GM12878 (cell line): Measurements from ENCODE around the gene CABP7. TPM values are rescaled to one million over a fixed set of nuclear protein-coding genes. Genes with fewer than 3 reads are reported as not detected.

Experiments used
- ATAC-seq: fragments of 200-7000 bp; cut with Tn5 transposase; 3 replicates; pipeline ENCODE4 v1.9.1; 2020; ENCODE audit warnings: mild to moderate bottlenecking, moderate library complexity
- BruUV-seq: library from RNA; stranded (reverse); fragments of 400-500 nt; replicated peaks from 2 replicates; lab custom pipeline; 2021; lab: Mats Ljungman, UMichigan
- CTCF ChIA-PET: fragments of 300-600 bp; sonication (Branson Sonifier 250); formaldehyde crosslinking; extraction: SDS; loops from one replicate; lab custom pipeline; 2021; ENCODE audit warnings: inconsistent platforms; lab: Yijun Ruan, JAX
- POLR2A ChIA-PET: fragments of 350-600 bp; formaldehyde crosslinking; extraction: SDS; loops from one replicate; lab custom pipeline; 2021; ENCODE audit warnings: inconsistent platforms; lab: Charles Lee
- RAD21 ChIA-PET: fragments of 300-600 bp; sonication (Branson Sonifier 250); formaldehyde crosslinking; loops from one replicate; lab custom pipeline; 2023; ENCODE audit warnings: antibody characterized with exemption; ENCODE audit not compliant: unreplicated experiment; lab: Charles Lee
- SMC1A ChIA-PET: fragments of 300-600 bp; sonication (Branson Sonifier 250); formaldehyde crosslinking; loops from one replicate; lab custom pipeline; 2023; ENCODE audit not compliant: unreplicated experiment, uncharacterized antibody; lab: Charles Lee
- DNase-seq: peaks from one replicate; pipeline ENCODE4 v3.0.0-alpha.2; 2011; ENCODE audit warnings: low read depth, low spot score
- FAIRE-seq: peaks from 3 replicates; lab custom pipeline; 2011; peaks lifted over from hg19 to GRCh38; lab: Jason Lieb, UNC
- H2AFZ ChIP-seq: 2 replicates; pipeline ENCODE4 v1.6.0; 2011; ENCODE audit warnings: low read depth, low read length, control low read depth; ENCODE audit not compliant: control insufficient read depth
- H3K27ac ChIP-seq: 2 replicates; pipeline ENCODE4 v1.5.1; 2011; ENCODE audit warnings: control low read depth; ENCODE audit not compliant: control insufficient read depth, insufficient read depth
- H3K27me3 ChIP-seq, 2 experiments: replicated peaks in 1 of 2; 2 replicates each; pipeline versions ENCODE4 v1.6.0 to v1.6.1; 2011; ENCODE audit warnings: low read length in 1 of 2; ENCODE audit not compliant: control insufficient read depth in 2 of 2, insufficient read depth in 2 of 2
- H3K36me3 ChIP-seq, 2 experiments: 2 replicates each; pipeline ENCODE4 v1.5.1; 2011; ENCODE audit warnings: low read length in 1 of 2; ENCODE audit not compliant: control insufficient read depth in 2 of 2, insufficient read depth in 2 of 2
- H3K4me1 ChIP-seq: 2 replicates; pipeline ENCODE4 v1.6.1; 2011; ENCODE audit warnings: mild to moderate bottlenecking, low read length, moderate library complexity, mixed read lengths; ENCODE audit not compliant: control insufficient read depth, insufficient read depth
- H3K4me2 ChIP-seq: 2 replicates; pipeline ENCODE4 v1.6.0; 2011; ENCODE audit warnings: control low read depth; ENCODE audit not compliant: control insufficient read depth, insufficient read depth
- H3K4me3 ChIP-seq: fragments of 200-600 bp; sonication (generic); 2 replicates; pipeline ENCODE4 v1.5.1; 2016
- H3K79me2 ChIP-seq: 2 replicates; pipeline ENCODE4 v1.6.0; 2011; ENCODE audit warnings: low read length; ENCODE audit not compliant: control insufficient read depth, insufficient read depth
- H3K9ac ChIP-seq: 2 replicates; pipeline ENCODE4 v1.8.0; 2011; ENCODE audit warnings: low read length, control low read depth, mixed read lengths; ENCODE audit not compliant: control insufficient read depth, insufficient read depth
- H3K9me3 ChIP-seq: replicated peaks from 3 replicates; pipeline ENCODE4 v1.5.1; 2011; ENCODE audit warnings: mild to moderate bottlenecking, low read length; ENCODE audit not compliant: control insufficient read depth, insufficient read depth
- H4K20me1 ChIP-seq: 2 replicates; pipeline ENCODE4 v1.6.0; 2011; ENCODE audit not compliant: control insufficient read depth, insufficient read depth
- CTCF ChIP-seq, 3 experiments: IDR thresholded peaks in 2 of 3; conservative IDR thresholded peaks in 1 of 3; 2 replicates each; pipeline ENCODE4 v1.5.1; 2011; ENCODE audit warnings: low read depth in 3 of 3, low read length in 3 of 3, mild to moderate bottlenecking in 3 of 3, control low read depth in 2 of 3, moderate library complexity in 2 of 3, inconsistent platforms in 1 of 3, mixed read lengths in 1 of 3; ENCODE audit not compliant: control insufficient read depth in 2 of 3, insufficient read depth in 1 of 3; ENCODE audit errors: extremely low read depth in 1 of 3
- EED ChIP-seq: sonication (generic); IDR thresholded peaks from 2 replicates; pipeline ENCODE4 v1.6.1; 2016; ENCODE audit warnings: antibody characterized with exemption, low read depth
- ETV6 ChIP-seq, 2 experiments: fragments of 450-650 bp in 1 of 2; IDR thresholded peaks in 1 of 2; conservative IDR thresholded peaks in 1 of 2; 2 replicates each; pipeline ENCODE4 v1.6.1; 2014; ENCODE audit warnings: antibody characterized with exemption in 1 of 2, borderline replicate concordance in 1 of 2, low read depth in 1 of 2, mild to moderate bottlenecking in 1 of 2, moderate library complexity in 1 of 2
- GATAD2B ChIP-seq: fragments of 450-650 bp; conservative IDR thresholded peaks from 2 replicates; pipeline ENCODE4 v1.6.1; 2017; ENCODE audit warnings: low read depth, mild to moderate bottlenecking, moderate library complexity
- KDM1A ChIP-seq: fragments of 200-600 bp; sonication (generic); IDR thresholded peaks from 2 replicates; pipeline ENCODE4 v1.6.1; 2016; ENCODE audit warnings: borderline replicate concordance
- PAX5 ChIP-seq: IDR thresholded peaks from 2 replicates; pipeline ENCODE4 v1.6.1; 2011; ENCODE audit warnings: low read depth, low read length, borderline replicate concordance
- POLR2AphosphoS5 ChIP-seq: IDR thresholded peaks from 2 replicates; pipeline ENCODE4 v1.6.1; 2011; ENCODE audit warnings: mild to moderate bottlenecking, low read length, inconsistent platforms
- RAD21 ChIP-seq: IDR thresholded peaks from 2 replicates; pipeline ENCODE4 v1.6.1; 2011; ENCODE audit warnings: mild to moderate bottlenecking, low read depth, low read length, moderate library complexity; ENCODE audit not compliant: insufficient read depth
- RBBP5 ChIP-seq: fragments of 200-600 bp; sonication (generic); conservative IDR thresholded peaks from 2 replicates; pipeline ENCODE4 v1.6.1; 2016
- REST ChIP-seq: IDR thresholded peaks from 2 replicates; pipeline ENCODE4 v1.6.1; 2012; ENCODE audit warnings: mild to moderate bottlenecking, low read depth, low read length
- SIX5 ChIP-seq: IDR thresholded peaks from 2 replicates; pipeline ENCODE4 v1.6.1; 2011; ENCODE audit warnings: mild to moderate bottlenecking, low read depth, low read length, moderate library complexity; ENCODE audit not compliant: severe bottlenecking
- SMC3 ChIP-seq: IDR thresholded peaks from 2 replicates; pipeline ENCODE4 v1.6.1; 2011; ENCODE audit warnings: low read length, improper control_type of control experiment, borderline replicate concordance
- STAT3 ChIP-seq: IDR thresholded peaks from 2 replicates; pipeline ENCODE4 v1.6.1; 2011; ENCODE audit warnings: low read depth, low read length, improper control_type of control experiment
- ZNF592 ChIP-seq: fragments of 450-650 bp; IDR thresholded peaks from 2 replicates; pipeline ENCODE4 v1.6.1; 2017; ENCODE audit warnings: mild to moderate bottlenecking, moderate library complexity
- WGBS: methylation state at CpG from one replicate; pipeline ENCODE4 v1.1.6; 2016; ENCODE audit warnings: low lambda C conversion rate; ENCODE audit not compliant: insufficient replicate concordance, insufficient coverage; ENCODE audit errors: missing lambda C conversion rate; 5-methylcytosine and 5-hydroxymethylcytosine counted together
- in situ Hi-C: fragments of 300-500 bp; cut with MboI; formaldehyde crosslinking; loops from 9 replicates; pipeline ENCODE4 v1.14.3; 2018; ENCODE audit warnings: mixed read lengths
- intact Hi-C: fragments of 100-400 bp; cut with micrococcal nuclease; formaldehyde crosslinking; loops from one replicate; pipeline ENCODE4 v1.14.2; 2022; ENCODE audit not compliant: unreplicated experiment
- polyA plus RNA-seq, 11 experiments: library from polyadenylated mRNA; depleted of rRNA in 4 of 11; unstranded in 6 of 11; stranded (reverse) in 5 of 11; fragments of >200 nt; fragmentation: Nextera tagmentation in 4 of 11; fragmentation: Illumina TruSeq in 1 of 11; extraction: Ambion mirVana in 4 of 11; extraction: Trizol in 1 of 11; gene quantifications; 1 replicate in 1 of 11; 2 replicates in 10 of 11; pipeline versions ENCODE4 v1.2.1 to v1.2.3, GENCODE V29; 2011 to 2016; ENCODE audit warnings: inconsistent platforms in 2 of 11, missing spikeins in 2 of 11, low read depth in 1 of 11
- total RNA-seq, 4 experiments: library from RNA; depleted of rRNA in 3 of 4; stranded (reverse); fragments of >200 nt in 3 of 4; fragmentation: Illumina TruSeq in 1 of 4; extraction: Trizol in 1 of 4; gene quantifications; 2 replicates each; pipeline versions ENCODE4 v1.2.1 to v1.2.3, GENCODE V29; 2013 to 2021

Gene CABP7
- total and polyA plus RNA-seq, 10 of the 15 experiments (the other 5 are each of a cell fraction or from before 2014, with no cell fraction given): 0.02 to 0.18 (median 0.05) TPM; not detected in 5

- CTCF ChIA-PET: interaction anchor here (2.5 kb wide), 1 partner anchor 277 kb away, joined by 8 read pairs; no protein-coding TSS in a partner anchor
- Histone ChIP-seq H3K9me3 (no peaks in the 10 kb centered on the region), H3K79me2 (no peaks in the 10 kb centered on the region), H3K4me1 (no peaks in the 10 kb centered on the region), H3K27ac (no peak overlapping the region), H3K27me3 (peaks cover 0 to 2% of the 10 kb centered on the region in 2 experiments; a peak in 1 of 4 replicates), H3K4me2 (no peak overlapping the region)
- SMC1A ChIA-PET: no interaction called here
- 29% methylated on average over 5 of the region's 17 CpGs for WGBS
- peak; percentile 73 for ATAC-seq
- POLR2A ChIA-PET: no interaction called here
- in situ Hi-C loops: no loop called here
- no TSS peak for BruUV-seq
- TF ChIP-seq EED (no peak), CTCF (IDR thresholded peaks at IDR 0.05 in 2 of 3, conservative IDR thresholded peaks at IDR 0.05 in 1 of 3; ENCODE audit: control insufficient read depth in 2 of 3, extremely low read depth in 1 of 3, insufficient read depth in 1 of 3, low read depth in 3 of 3, low read length in 3 of 3) (peak in 2 of 3 experiments; percentile 46 to 50; a peak in 3 of 6 replicates), POLR2AphosphoS5 (no peak), RAD21 (peak; percentile 50), REST (no peak), PAX5 (no peak), ZNF592 (no peak), STAT3 (no peak), RBBP5 (no peak), SMC3 (peak; percentile 44; the same call in 1 of the 2 replicates), KDM1A (no peak), GATAD2B (no peak), SIX5 (no peak), ETV6 (conservative IDR thresholded peaks at IDR 0.05 in 1 of 2, IDR thresholded peaks at IDR 0.05 in 1 of 2; ENCODE audit: borderline replicate concordance in 1 of 2, low read depth in 1 of 2) (no peak)
- TF ChIP-seq, all 136 proteins: peak for 3
- FAIRE-seq (no peak), DNase-seq (no peak)
- no peak overlapping the region for H2AFZ ChIP-seq
- H3K36me3 ChIP-seq: no peaks in the 10 kb centered on the region; a peak in 1 of 4 replicates
- RAD21 ChIA-PET: interaction anchor here (0.7 kb wide), 1 partner anchor 36 kb away, joined by 5 read pairs; no protein-coding TSS in a partner anchor
- no peak overlapping the region for H3K4me3 ChIP-seq
- no peak overlapping the region for H3K9ac ChIP-seq
- H4K20me1 ChIP-seq: no peaks in the 10 kb centered on the region
- intact Hi-C loops: loop anchor here (10.0 kb wide), 1 partner anchor 358 kb away; the partner anchor contains the start of gene HORMAD2
Measured at GRCh38 chr22:29727131-29727523, 7.3 kb downstream of the CABP7 start.
